HEK293T (cell line): ENCODE measurements around the gene BBS9.

Source experiments
- CTCF ChIA-PET: fragments of 350-600 bp; formaldehyde crosslinking; extraction: SDS; loops from one replicate; lab custom pipeline; 2021; ENCODE audit warnings: antibody characterized with exemption, inconsistent platforms; lab: Yijun Ruan, JAX
- POLR2A ChIA-PET: fragments of 350-600 bp; formaldehyde crosslinking; extraction: SDS; loops from one replicate; lab custom pipeline; 2020; ENCODE audit warnings: antibody characterized with exemption, inconsistent platforms; lab: Yijun Ruan, JAX
- DNase-seq: peaks from one replicate; pipeline ENCODE4 v3.0.0; 2012; ENCODE audit warnings: mixed read lengths; ENCODE audit errors: extremely low spot score
- ARNT ChIP-seq: fragments of 450-650 bp; IDR thresholded peaks from 2 replicates; pipeline ENCODE4 v1.6.1; 2017; ENCODE audit warnings: mild to moderate bottlenecking
- BHLHE40 ChIP-seq: fragments of 450-650 bp; IDR thresholded peaks from 2 replicates; pipeline ENCODE4 v1.6.1; 2016; ENCODE audit warnings: mild to moderate bottlenecking, moderate library complexity, borderline replicate concordance
- CTBP1 ChIP-seq: fragments of 450-650 bp; IDR thresholded peaks from 2 replicates; pipeline ENCODE4 v1.6.1; 2016; ENCODE audit warnings: borderline replicate concordance
- ELF4 ChIP-seq: fragments of 450-650 bp; IDR thresholded peaks from 2 replicates; pipeline ENCODE4 v1.6.1; 2017; ENCODE audit warnings: antibody characterized with exemption
- FOXA1 ChIP-seq: fragments of 450-650 bp; IDR thresholded peaks from 2 replicates; pipeline ENCODE4 v1.6.1; 2016; ENCODE audit warnings: mild to moderate bottlenecking
- FOXK2 ChIP-seq: fragments of 450-650 bp; IDR thresholded peaks from 2 replicates; pipeline ENCODE4 v1.6.1; 2016; ENCODE audit warnings: mild to moderate bottlenecking
- FOXM1 ChIP-seq: fragments of 450-650 bp; IDR thresholded peaks from 2 replicates; pipeline ENCODE4 v1.6.1; 2017; ENCODE audit warnings: mild to moderate bottlenecking, borderline replicate concordance
- HDGF ChIP-seq: fragments of 450-650 bp; IDR thresholded peaks from 2 replicates; pipeline ENCODE4 v1.6.1; 2017; ENCODE audit warnings: antibody characterized with exemption, borderline replicate concordance
- L3MBTL2 ChIP-seq: fragments of 450-650 bp; conservative IDR thresholded peaks from 2 replicates; pipeline ENCODE4 v1.6.1; 2016; ENCODE audit warnings: mild to moderate bottlenecking
- LEF1 ChIP-seq: fragments of 450-650 bp; IDR thresholded peaks from 2 replicates; pipeline ENCODE4 v1.6.1; 2017; ENCODE audit warnings: mild to moderate bottlenecking, borderline replicate concordance
- NFRKB ChIP-seq: fragments of 450-650 bp; IDR thresholded peaks from 2 replicates; pipeline ENCODE4 v1.6.1; 2016; ENCODE audit warnings: mild to moderate bottlenecking, moderate library complexity
- PKNOX1 ChIP-seq: fragments of 450-650 bp; IDR thresholded peaks from 2 replicates; pipeline ENCODE4 v1.6.1; 2016
- SP1 ChIP-seq: fragments of 450-650 bp; IDR thresholded peaks from 2 replicates; pipeline ENCODE4 v1.6.1; 2017
- SUZ12 ChIP-seq: fragments of 450-650 bp; IDR thresholded peaks from 2 replicates; pipeline ENCODE4 v1.6.1; 2016; ENCODE audit warnings: mild to moderate bottlenecking
- TARDBP ChIP-seq: fragments of 450-650 bp; IDR thresholded peaks from 2 replicates; pipeline ENCODE4 v1.6.1; 2016
- ZNF384 ChIP-seq: fragments of 450-650 bp; IDR thresholded peaks from 2 replicates; pipeline ENCODE4 v1.6.1; 2016

The BBS9 gene

DNA sequence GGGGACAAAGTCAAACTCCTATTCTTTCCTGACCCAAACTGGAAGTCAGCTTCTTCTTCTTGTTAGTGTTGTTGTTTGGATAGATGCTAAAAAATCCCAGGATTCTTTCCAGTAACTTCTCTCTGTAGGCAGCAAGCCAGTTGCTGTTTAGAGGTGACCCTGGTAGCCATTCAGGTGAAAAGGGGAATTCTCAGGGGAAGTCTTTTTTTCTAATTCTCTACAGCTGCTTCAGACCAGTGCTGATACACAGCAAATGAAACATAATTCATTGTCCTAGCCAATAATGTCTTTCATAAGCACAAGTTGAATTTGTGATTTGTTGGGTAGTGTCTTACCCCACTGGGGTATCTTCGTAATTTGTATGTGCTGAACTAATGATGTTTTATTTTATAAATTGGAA is 357.3 kb downstream of the BBS9 start:
- no peak for TF ChIP-seq ZNF384
- TF ChIP-seq LEF1: no peak
- TF ChIP-seq FOXK2: no peak
- no peak for TF ChIP-seq L3MBTL2
- DNase-seq: no peak
- ChIA-PET CTCF (no interaction called here), POLR2A (no interaction called here)

DNA sequence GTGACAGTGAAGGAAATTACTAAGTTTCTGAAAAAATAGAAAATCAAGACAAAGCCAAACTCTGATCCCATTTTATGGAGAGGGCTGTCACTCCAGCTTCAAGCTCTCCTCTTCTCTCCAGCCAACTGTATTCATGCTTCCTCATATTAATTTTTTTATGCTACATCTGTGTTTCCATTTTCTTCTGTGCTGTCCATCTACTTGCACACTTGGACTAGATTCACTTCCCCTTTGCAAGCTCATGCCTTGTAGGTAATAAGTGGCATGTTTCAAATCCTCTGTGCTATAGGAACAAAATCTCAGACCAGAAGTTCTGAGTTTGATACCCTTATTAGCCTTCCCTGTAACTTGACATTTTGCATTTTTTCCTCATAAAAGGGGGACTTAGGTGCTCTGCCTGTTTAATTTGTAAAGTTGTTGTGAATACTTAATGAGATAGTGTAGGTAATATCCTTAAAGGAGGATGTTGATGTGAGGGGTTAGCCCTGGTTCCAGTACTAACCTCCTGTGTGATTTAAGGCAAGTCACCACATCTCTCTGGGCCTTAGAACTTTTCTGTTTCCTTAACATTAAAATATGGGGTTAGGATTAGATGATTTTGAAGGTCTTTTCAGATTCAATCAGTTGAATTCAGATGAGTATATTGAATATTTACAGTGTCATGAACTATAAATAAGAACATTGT is 358.8 kb downstream of the BBS9 start:
- TF ChIP-seq LEF1: no peak
- no peak for TF ChIP-seq PKNOX1
- no peak for TF ChIP-seq L3MBTL2
- no peak for TF ChIP-seq FOXA1
- TF ChIP-seq BHLHE40: no peak
- TF ChIP-seq NFRKB: no peak
- no peak for TF ChIP-seq CTBP1
- no peak for TF ChIP-seq SP1
- no peak for DNase-seq
- ChIA-PET CTCF (interaction anchor here (1.0 to 1.1 kb wide), 2 partner anchors 9 to 28 kb away, joined by 3 to 4 read pairs; no protein-coding TSS in a partner anchor), POLR2A (no interaction called here)

DNA sequence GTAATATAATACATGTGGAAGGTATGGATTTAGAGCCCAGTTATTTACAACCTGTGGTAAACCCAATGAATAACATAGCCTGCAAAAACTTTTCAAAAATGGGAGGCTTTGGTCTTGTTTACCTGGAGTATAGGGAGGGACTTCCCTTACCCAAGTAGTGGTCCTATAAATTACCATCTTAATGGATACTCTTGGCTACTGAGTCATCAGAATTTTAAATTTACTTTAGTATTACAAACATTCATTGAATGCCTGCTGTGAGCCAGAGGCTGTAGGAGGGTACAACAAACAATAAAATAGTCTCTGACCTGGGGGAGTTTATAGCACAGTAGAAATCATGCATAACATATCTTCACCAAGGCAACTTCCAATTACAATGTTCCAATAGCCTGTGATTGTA is 365.1 kb downstream of the BBS9 start:
- POLR2A ChIA-PET: no interaction called here
- CTCF ChIA-PET: no interaction called here
- peak; percentile 18 for DNase-seq
- peak; percentile 46; the same call in 1 of the 2 replicates for TF ChIP-seq CTBP1
- TF ChIP-seq FOXA1: no peak
- TF ChIP-seq PKNOX1: peak; percentile 59

GRCh38 chr7:33495207-33495606 is 365.8 kb downstream of the BBS9 start:
- TF ChIP-seq PKNOX1: peak; percentile 57; the same call in 1 of the 2 replicates
- TF ChIP-seq NFRKB: no peak
- no peak for TF ChIP-seq FOXA1
- TF ChIP-seq SUZ12: no peak
- no peak for TF ChIP-seq HDGF
- POLR2A ChIA-PET: no interaction called here
- CTCF ChIA-PET: no interaction called here
- no peak for DNase-seq

GRCh38 chr7:33497051-33497450 is 367.7 kb downstream of the BBS9 start:
- ChIA-PET CTCF (interaction anchor here (1.2 kb wide), 1 partner anchor 10 kb away, joined by 4 read pairs; no protein-coding TSS in a partner anchor), POLR2A (no interaction called here)

More at GRCh38 chr7:33497051-33497450, 367.7 kb downstream of the BBS9 start:
- no peak for TF ChIP-seq CTBP1
- no peak for TF ChIP-seq FOXA1
- TF ChIP-seq SUZ12: no peak
- no peak for TF ChIP-seq ZNF384
- TF ChIP-seq FOXM1: no peak
- no peak for TF ChIP-seq SP1
- no peak for TF ChIP-seq ARNT
- TF ChIP-seq TARDBP: no peak
- no peak for TF ChIP-seq L3MBTL2
- TF ChIP-seq PKNOX1: no peak
- TF ChIP-seq ELF4: no peak
- TF ChIP-seq BHLHE40: no peak
- no peak for TF ChIP-seq HDGF
- TF ChIP-seq LEF1: no peak
- no peak for TF ChIP-seq NFRKB
- TF ChIP-seq FOXK2: no peak
- DNase-seq: no peak
